Measurements from ENCODE around the gene UGT2B17. TPM values are rescaled to one million over a fixed set of nuclear protein-coding genes. Genes with fewer than 3 reads are reported as not detected.
"Not testable (repeated sequence)": the region's sequence is repeated elsewhere in the genome, so short reads cannot be mapped to it uniquely, and the experiment has no call there.

Gene UGT2B17
- total RNA-seq, 3 donors from 2014 or later: 0.98 TPM; not detected in 2

DNA sequence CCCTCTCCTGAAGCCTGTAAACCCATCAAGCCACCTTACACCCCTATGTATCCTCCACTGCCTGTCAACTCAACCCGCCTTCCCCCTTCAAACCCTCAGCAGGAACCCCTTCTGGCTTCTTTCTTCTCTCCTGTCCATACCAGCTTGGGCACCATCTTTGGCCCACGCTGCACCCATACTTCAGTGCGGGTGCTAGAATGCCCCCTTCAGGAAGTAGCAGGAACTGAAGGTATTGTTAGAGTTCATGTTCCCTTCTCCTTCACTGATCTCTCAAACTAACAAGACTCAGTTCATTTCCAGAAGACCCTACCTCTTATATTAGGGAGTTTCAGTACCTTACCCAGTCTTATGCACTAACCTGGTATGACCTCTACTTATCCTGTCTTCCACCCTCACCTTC is 1.5 kb upstream of the UGT2B17 start:
- intact Hi-C loops (cut with DNase I; ENCODE audit: low total_unique reads): no loop called here
- TF ChIP-seq POLR2AphosphoS5 (IDR thresholded peaks at IDR 0.05): no peak
- TF ChIP-seq, protein P1, sequence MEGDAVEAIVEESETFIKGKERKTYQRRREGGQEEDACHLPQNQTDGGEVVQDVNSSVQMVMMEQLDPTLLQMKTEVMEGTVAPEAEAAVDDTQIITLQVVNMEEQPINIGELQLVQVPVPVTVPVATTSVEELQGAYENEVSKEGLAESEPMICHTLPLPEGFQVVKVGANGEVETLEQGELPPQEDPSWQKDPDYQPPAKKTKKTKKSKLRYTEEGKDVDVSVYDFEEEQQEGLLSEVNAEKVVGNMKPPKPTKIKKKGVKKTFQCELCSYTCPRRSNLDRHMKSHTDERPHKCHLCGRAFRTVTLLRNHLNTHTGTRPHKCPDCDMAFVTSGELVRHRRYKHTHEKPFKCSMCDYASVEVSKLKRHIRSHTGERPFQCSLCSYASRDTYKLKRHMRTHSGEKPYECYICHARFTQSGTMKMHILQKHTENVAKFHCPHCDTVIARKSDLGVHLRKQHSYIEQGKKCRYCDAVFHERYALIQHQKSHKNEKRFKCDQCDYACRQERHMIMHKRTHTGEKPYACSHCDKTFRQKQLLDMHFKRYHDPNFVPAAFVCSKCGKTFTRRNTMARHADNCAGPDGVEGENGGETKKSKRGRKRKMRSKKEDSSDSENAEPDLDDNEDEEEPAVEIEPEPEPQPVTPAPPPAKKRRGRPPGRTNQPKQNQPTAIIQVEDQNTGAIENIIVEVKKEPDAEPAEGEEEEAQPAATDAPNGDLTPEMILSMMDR (IDR thresholded peaks at IDR 0.05): no peak
- H3K9me3 ChIP-seq: no peaks in the 10 kb centered on the region

DNA sequence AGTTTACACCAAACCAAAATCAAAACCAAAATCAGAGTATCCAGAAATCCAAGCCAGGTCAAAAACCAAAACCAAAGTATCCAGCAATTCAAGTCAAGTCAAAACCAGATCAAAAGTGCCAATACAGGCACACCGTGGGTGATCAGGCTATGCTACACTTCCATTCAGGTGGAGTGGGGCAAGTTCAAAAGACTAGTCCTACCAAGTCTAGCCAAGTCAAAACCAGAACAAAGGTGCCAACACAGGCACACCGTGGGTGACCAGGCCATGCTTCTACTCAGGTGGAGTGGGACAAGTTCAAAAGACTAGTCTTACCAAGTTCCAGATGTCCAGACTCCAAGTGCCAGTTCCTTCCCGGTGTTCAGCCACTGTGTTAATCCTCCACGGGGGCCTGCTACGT is 486 bp downstream of the UGT2B17 start:
- H3K4me3 ChIP-seq; DNase-seq (ENCODE audit: low spot score in 2 of 2); H3K27ac ChIP-seq; H3K36me3 ChIP-seq; intact Hi-C loops (cut with DNase I; ENCODE audit: low total_unique reads); H3K9me3 ChIP-seq; H3K4me1 ChIP-seq; H3K27me3 ChIP-seq: not testable (repeated sequence)

More for the DNA sequence above, 1.5 kb upstream of the UGT2B17 start:
- H3K27me3 ChIP-seq: no peaks in the 10 kb centered on the region
- H3K4me1 ChIP-seq: no peaks in the 10 kb centered on the region
- no peak overlapping the region for H3K4me3 ChIP-seq
- no peak overlapping the region for H3K27ac ChIP-seq
- H3K36me3 ChIP-seq: no peaks in the 10 kb centered on the region
- DNase-seq (ENCODE audit: low spot score in 2 of 2): no peak

DNA sequence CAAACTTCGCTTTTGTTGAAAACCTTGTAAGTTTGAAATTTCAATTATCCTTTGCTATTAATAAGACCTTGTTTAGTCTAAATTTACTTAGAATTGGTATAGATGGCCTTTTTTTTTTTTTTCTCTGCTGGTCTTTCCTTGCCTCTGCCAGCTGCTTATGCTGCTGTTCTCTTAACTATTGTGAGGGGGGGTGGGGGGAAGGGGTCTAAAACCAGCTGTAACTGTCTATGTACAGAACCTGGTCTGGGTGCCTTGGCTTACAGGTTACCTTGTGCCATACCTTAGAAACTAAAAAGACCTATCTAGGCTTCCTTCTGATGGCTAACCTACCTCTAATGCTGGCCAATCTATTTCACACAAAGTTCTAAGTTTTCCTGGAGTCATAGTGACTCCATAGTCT is 1.0 kb downstream of the UGT2B17 start:
- Histone ChIP-seq H3K9me3 (no peaks in the 10 kb centered on the region), H3K4me1 (no peaks in the 10 kb centered on the region), H3K36me3 (no peaks in the 10 kb centered on the region), H3K27me3 (no peaks in the 10 kb centered on the region), H3K4me3 (no peak overlapping the region), H3K27ac (no peak overlapping the region)
- TF ChIP-seq, protein P1 (IDR thresholded peaks at IDR 0.05): no peak
- intact Hi-C loops (cut with DNase I; ENCODE audit: low total_unique reads): no loop called here
- DNase-seq (ENCODE audit: low spot score in 2 of 2): no peak

DNA sequence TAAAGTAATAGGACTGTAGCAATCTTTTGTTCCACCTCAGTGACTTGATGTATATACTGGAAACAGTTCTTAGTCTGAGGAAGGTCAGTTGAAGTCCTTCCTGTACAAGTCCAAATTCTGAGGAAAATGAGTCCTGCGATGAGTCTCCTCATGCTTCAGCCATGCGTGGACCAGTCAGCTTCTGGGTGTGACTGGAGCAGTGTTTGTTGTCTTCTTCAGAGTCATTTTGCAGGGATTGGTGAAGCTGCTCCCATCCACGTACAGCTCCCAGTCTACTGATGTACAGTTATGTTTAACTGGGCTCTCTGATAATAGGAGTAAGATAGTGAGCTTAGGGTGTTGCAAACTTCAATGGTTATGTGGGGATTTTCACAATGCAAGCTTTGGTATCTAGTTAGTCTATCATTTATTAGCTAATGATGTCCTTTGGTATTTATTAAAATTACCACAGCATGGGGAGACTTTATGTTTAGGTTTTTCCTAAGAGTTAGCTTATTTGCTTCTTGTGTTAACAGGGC is 3.4 kb downstream of the UGT2B17 start:
- H3K4me1 ChIP-seq: no peaks in the 10 kb centered on the region
- TF ChIP-seq, protein P1 (IDR thresholded peaks at IDR 0.05): no peak
- no peak for TF ChIP-seq POLR2A (IDR thresholded peaks at IDR 0.05)
- TF ChIP-seq POLR2AphosphoS5 (IDR thresholded peaks at IDR 0.05): no peak
- no peak overlapping the region for H3K4me3 ChIP-seq
- DNase-seq (ENCODE audit: low spot score in 2 of 2): no peak
- H3K36me3 ChIP-seq: no peaks in the 10 kb centered on the region
- H3K27ac ChIP-seq: no peak overlapping the region
- intact Hi-C loops (cut with DNase I; ENCODE audit: low total_unique reads): no loop called here
- H3K9me3 ChIP-seq: no peaks in the 10 kb centered on the region
- H3K27me3 ChIP-seq: no peaks in the 10 kb centered on the region

DNA sequence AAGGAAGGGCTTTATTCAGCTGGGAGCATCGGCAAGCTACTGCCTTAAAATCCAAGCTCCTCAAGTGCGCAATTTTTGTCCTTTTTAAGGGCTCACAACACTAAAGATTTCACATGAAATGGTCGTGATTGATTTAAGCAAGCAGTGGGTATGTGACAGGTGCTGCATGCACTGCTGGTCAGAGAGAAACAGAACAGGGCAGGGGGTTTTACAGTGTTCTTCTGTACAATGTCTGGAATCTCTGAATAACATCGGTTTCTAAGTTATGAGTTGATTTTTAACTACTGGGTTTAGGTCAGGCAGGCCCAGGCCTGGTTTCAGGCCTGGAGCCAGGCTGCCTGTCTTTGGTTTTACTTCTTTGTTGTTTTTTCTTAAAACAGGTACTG is 6.0 kb downstream of the UGT2B17 start:
- H3K9me3 ChIP-seq: no peaks in the 10 kb centered on the region
- TF ChIP-seq, protein P1 (IDR thresholded peaks at IDR 0.05): no peak
- TF ChIP-seq POLR2A (IDR thresholded peaks at IDR 0.05): no peak
- DNase-seq (ENCODE audit: low spot score in 2 of 2): no peak
- H3K36me3 ChIP-seq: no peaks in the 10 kb centered on the region
- H3K27me3 ChIP-seq: no peaks in the 10 kb centered on the region
- H3K4me3 ChIP-seq: no peak overlapping the region
- intact Hi-C loops (cut with DNase I; ENCODE audit: low total_unique reads): no loop called here
- H3K4me1 ChIP-seq: no peaks in the 10 kb centered on the region
- no peak overlapping the region for H3K27ac ChIP-seq

DNA sequence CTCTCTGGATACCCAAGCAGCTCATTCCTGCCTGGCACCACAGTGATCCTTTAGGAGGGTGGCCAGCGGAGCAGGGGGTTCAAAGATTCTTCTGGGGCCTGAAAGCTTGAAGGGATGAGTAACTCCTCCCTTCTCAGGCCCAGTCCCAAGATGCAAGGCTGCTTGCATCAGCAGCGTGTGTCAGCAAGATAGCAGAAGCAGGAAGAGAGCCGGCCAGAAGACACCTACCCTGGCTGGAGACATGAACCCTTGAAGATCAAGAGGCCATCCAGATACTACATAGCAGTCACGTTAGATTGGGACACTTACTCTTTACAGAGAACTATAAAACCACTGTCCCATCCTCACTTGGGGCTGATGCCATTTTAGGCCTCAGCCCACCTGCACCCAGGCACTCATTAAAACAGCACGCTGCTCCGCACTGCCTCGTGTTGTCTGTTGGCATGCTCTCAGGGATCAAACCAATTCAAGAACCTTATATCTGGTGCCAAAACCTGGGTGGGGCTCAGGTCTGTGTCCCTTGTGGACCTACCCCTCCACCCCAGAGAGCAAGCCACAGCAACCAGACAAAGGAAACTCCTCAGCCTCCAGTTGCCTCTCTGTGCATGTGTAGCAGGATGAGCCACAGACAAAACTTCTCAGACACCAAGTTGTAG is 6.5 kb downstream of the UGT2B17 start:
- Histone ChIP-seq H3K4me1 (no peaks in the 10 kb centered on the region), H3K27me3 (no peaks in the 10 kb centered on the region), H3K9me3 (no peaks in the 10 kb centered on the region), H3K4me3 (no peak overlapping the region), H3K36me3 (no peaks in the 10 kb centered on the region), H3K27ac (no peak overlapping the region)
- intact Hi-C loops (cut with DNase I; ENCODE audit: low total_unique reads): no loop called here
- no peak for TF ChIP-seq POLR2A (IDR thresholded peaks at IDR 0.05)
- TF ChIP-seq POLR2AphosphoS5 (IDR thresholded peaks at IDR 0.05): no peak
- TF ChIP-seq, protein P1 (IDR thresholded peaks at IDR 0.05): no peak
- DNase-seq (ENCODE audit: low spot score in 2 of 2): no peak

DNA sequence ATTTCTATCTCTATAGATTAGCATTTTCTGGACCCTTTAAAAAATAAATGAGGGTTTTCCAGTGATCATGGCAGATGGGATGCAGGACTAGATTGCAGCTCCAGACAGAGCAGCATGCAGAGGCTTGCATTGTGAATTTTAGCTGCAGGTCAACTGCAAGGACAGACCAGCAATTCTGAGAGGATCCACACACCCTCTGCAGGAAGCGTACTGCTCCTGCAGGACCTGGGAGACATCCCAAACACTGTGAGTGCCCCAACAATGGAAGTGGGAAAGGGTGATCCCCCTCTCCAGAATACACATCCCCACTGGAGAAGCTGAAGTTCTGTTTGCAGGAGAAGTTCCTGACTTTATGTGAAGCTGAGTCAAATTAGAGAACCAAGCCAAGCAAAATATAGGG is 7.1 kb downstream of the UGT2B17 start:
- intact Hi-C loops (cut with DNase I; ENCODE audit: low total_unique reads); H3K27me3 ChIP-seq; H3K4me1 ChIP-seq; H3K9me3 ChIP-seq; H3K4me3 ChIP-seq; H3K36me3 ChIP-seq; H3K27ac ChIP-seq; DNase-seq (ENCODE audit: low spot score in 2 of 2): not testable (repeated sequence)

DNA sequence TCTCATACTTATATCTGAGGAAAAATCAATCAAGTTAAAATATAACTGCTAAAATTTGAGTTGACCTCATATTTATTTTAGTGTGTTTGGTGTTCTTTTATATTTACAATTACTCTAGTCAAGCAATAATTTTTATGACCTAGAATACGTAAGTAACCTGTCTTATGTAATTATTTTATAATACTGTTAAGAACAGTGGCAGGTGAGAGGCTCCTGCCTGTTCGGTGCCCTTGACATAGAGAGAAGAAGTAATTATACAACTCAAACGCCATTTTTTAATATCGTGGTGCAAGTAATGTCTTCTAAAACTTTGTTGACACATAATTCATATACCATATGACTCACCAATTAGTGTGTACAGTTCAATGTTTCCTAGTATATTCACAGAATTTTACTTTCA is 7.6 kb downstream of the UGT2B17 start:
- H3K36me3 ChIP-seq; DNase-seq (ENCODE audit: low spot score in 2 of 2); intact Hi-C loops (cut with DNase I; ENCODE audit: low total_unique reads); H3K27me3 ChIP-seq; H3K27ac ChIP-seq; H3K9me3 ChIP-seq; H3K4me1 ChIP-seq; H3K4me3 ChIP-seq: not testable (repeated sequence)
